Retinal pigment epithelial cell (primary cell): ENCODE measurements around the gene NEDD4L.

ENCODE experiments used
- DNase-seq: peaks from one replicate; pipeline ENCODE4 v3.0.0-alpha.2; 2010; ENCODE audit warnings: low read depth
- H3K4me3 ChIP-seq: 2 replicates; pipeline ENCODE4 v1.5.1; 2011; ENCODE audit warnings: mild to moderate bottlenecking, low read length, control low read depth, moderate library complexity
- TF ChIP-seq, protein P1 (sequence below): conservative IDR thresholded peaks from 2 replicates; pipeline ENCODE4 v1.5.1; 2011; ENCODE audit warnings: low read depth, low read length, control low read depth, inconsistent platforms

Gene NEDD4L

GRCh38 chr18:58216071-58216481, 172.1 kb downstream of the NEDD4L start:
- TF ChIP-seq, protein P1, sequence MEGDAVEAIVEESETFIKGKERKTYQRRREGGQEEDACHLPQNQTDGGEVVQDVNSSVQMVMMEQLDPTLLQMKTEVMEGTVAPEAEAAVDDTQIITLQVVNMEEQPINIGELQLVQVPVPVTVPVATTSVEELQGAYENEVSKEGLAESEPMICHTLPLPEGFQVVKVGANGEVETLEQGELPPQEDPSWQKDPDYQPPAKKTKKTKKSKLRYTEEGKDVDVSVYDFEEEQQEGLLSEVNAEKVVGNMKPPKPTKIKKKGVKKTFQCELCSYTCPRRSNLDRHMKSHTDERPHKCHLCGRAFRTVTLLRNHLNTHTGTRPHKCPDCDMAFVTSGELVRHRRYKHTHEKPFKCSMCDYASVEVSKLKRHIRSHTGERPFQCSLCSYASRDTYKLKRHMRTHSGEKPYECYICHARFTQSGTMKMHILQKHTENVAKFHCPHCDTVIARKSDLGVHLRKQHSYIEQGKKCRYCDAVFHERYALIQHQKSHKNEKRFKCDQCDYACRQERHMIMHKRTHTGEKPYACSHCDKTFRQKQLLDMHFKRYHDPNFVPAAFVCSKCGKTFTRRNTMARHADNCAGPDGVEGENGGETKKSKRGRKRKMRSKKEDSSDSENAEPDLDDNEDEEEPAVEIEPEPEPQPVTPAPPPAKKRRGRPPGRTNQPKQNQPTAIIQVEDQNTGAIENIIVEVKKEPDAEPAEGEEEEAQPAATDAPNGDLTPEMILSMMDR: no peak
- no peak overlapping the region for H3K4me3 ChIP-seq
- no peak for DNase-seq

DNA sequence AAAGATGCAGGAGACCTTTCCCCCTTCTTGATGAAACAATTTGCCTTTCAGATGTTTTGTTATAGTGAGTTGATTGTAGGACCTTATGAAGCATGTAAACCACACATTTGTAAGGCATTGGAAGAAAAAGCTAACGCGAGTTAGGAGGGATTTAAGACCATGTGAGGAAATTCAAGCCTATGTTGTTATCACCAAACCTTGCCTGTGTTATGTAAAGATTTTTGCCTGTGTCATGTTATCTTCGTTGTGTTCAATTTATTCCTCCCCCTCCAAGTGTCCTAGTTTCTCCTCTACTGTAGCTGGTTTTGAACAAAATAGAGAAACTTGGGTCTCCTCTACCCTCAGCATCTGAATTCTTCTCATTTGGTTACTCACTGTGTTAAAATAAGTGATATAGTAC, 173.0 kb downstream of the NEDD4L start:
- no peak for DNase-seq
- no peak overlapping the region for H3K4me3 ChIP-seq
- TF ChIP-seq, protein P1: no peak

- no peak for DNase-seq
- TF ChIP-seq, protein P1: no peak
These were observed 174.1 kb downstream of the NEDD4L start for GRCh38 chr18:58218117-58218516.

DNA sequence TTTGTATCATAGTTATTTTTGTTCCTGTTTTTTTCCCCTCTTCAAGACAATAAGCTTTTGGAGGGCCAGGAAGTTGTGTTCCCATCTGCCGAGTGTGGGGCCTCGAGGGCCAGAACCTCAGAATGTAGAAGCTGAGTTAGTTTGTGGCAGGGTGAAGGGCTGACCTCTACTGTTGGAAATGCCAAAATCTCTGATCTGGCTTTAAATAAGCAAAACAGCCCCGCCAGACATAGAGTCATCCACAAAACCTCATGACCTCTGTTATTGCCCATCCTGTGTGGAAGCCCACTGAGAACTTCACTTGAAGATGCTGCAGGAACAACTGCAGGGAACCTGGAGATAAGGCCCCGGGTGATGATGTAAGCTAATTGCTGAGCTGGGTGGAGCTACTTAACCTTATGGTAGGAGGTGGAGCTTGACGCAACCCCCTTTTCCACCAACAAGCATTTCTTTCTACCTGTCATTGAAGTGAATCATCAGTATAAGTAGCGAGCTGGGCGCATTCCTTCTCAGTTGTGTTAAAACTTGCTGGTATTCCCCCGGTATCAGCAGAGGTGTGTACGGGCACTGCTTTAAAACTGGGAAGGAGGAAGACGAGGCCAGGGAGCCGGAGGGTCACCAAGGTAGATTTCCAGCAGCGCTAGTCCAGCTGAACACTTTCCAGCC, 177.2 kb downstream of the NEDD4L start:
- TF ChIP-seq, protein P1: no peak

More at GRCh38 chr18:58218117-58218516, 174.1 kb downstream of the NEDD4L start:
- H3K4me3 ChIP-seq: no peak overlapping the region

GRCh38 chr18:58222432-58223125, 178.6 kb downstream of the NEDD4L start:
- H3K4me3 ChIP-seq: peak overlapping the region; percentile 61
- no peak for DNase-seq
- TF ChIP-seq, protein P1: no peak

More for the DNA sequence above, 177.2 kb downstream of the NEDD4L start:
- peak; percentile 91 for DNase-seq
- peak overlapping the region; percentile 61 for H3K4me3 ChIP-seq

GRCh38 chr18:58223717-58224424, 179.8 kb downstream of the NEDD4L start:
- DNase-seq: peak; percentile 91
- TF ChIP-seq, protein P1: no peak
- peak overlapping the region; percentile 61 for H3K4me3 ChIP-seq
